H1 (cell line): ENCODE results near the gene LZTFL1. TPM values are rescaled to one million over a fixed set of nuclear protein-coding genes. Genes with fewer than 3 reads are reported as not detected.

Experiments used
- CTCF ChIA-PET: fragments of 300-600 bp; sonication (Branson Sonifier 250); formaldehyde crosslinking; loops from one replicate; lab custom pipeline; 2021; ENCODE audit not compliant: partially characterized antibody; lab: Charles Lee
- POLR2A ChIA-PET: fragments of 300-600 bp; sonication (Branson Sonifier 250); formaldehyde crosslinking; loops from one replicate; lab custom pipeline; 2021; ENCODE audit warnings: inconsistent platforms; ENCODE audit not compliant: partially characterized antibody; lab: Charles Lee
- DNase-seq, 2 experiments: peaks; one replicate each; pipeline versions ENCODE4 v3.0.0 to v3.0.0-alpha.2; 2010 to 2022; ENCODE audit warnings: low spot score in 2 of 2, low read depth in 1 of 2, mixed read lengths in 1 of 2
- FAIRE-seq: peaks from 2 replicates; lab custom pipeline; 2011; peaks lifted over from hg19 to GRCh38; lab: Jason Lieb, UNC
- H2AFZ ChIP-seq: 2 replicates; pipeline ENCODE4 v1.8.1; 2012; ENCODE audit warnings: low read length, inconsistent platforms
- H2AK5ac ChIP-seq: 2 replicates; pipeline ENCODE4 v1.6.1; 2013; ENCODE audit warnings: low read depth, low read length
- H2BK120ac ChIP-seq: replicated peaks from 2 replicates; pipeline ENCODE3; 2013; ENCODE audit warnings: low read depth, low read length, inconsistent platforms
- H2BK12ac ChIP-seq: 2 replicates; pipeline ENCODE4 v1.6.1; 2013; ENCODE audit warnings: low read depth, low read length
- H2BK15ac ChIP-seq: 2 replicates; pipeline ENCODE4 v1.6.1; 2013; ENCODE audit warnings: low read length
- H2BK20ac ChIP-seq: 2 replicates; pipeline ENCODE4 v1.6.1; 2013; ENCODE audit warnings: low read length
- H2BK5ac ChIP-seq: 2 replicates; pipeline ENCODE4 v1.6.1; 2013; ENCODE audit warnings: low read depth, low read length
- H3K14ac ChIP-seq: 2 replicates; pipeline ENCODE4 v1.6.1; 2013; ENCODE audit warnings: inconsistent platforms; ENCODE audit not compliant: insufficient read length
- H3K18ac ChIP-seq: 2 replicates; pipeline ENCODE4 v1.6.1; 2013; ENCODE audit warnings: low read length; ENCODE audit errors: extremely low read depth
- H3K23ac ChIP-seq: 2 replicates; pipeline ENCODE4 v1.6.1; 2013; ENCODE audit warnings: inconsistent platforms; ENCODE audit not compliant: insufficient read length
- H3K23me2 ChIP-seq: 2 replicates; pipeline ENCODE4 v1.6.1; 2013; ENCODE audit warnings: low read depth, low read length
- H3K27ac ChIP-seq: 2 replicates; pipeline ENCODE4 v1.6.1; 2011; ENCODE audit warnings: low read depth, low read length, inconsistent platforms
- H3K27me3 ChIP-seq, 4 experiments: replicated peaks in 1 of 4; 1 replicate in 1 of 4; 2 replicates in 3 of 4; pipeline versions ENCODE4 v1.6.1 to v1.8.1; 2011 to 2013; ENCODE audit warnings: low read length in 3 of 4, mild to moderate bottlenecking in 3 of 4, inconsistent platforms in 2 of 4, mixed read lengths in 2 of 4, moderate library complexity in 1 of 4; ENCODE audit not compliant: control insufficient read depth in 3 of 4, insufficient read depth in 3 of 4; ENCODE audit errors: extremely low read depth in 1 of 4
- H3K36me3 ChIP-seq, 4 experiments: 2 replicates each; pipeline versions ENCODE4 v1.6.1 to v1.8.1; 2011 to 2013; ENCODE audit warnings: mild to moderate bottlenecking in 4 of 4, low read length in 3 of 4, moderate library complexity in 2 of 4, control low read depth in 1 of 4, inconsistent platforms in 1 of 4; ENCODE audit not compliant: insufficient read depth in 4 of 4, control insufficient read depth in 2 of 4
- H3K4ac ChIP-seq: replicated peaks from 2 replicates; pipeline ENCODE3; 2013; ENCODE audit warnings: low read length, low read depth, mixed read lengths, inconsistent platforms; ENCODE audit not compliant: insufficient read length
- H3K4me1 ChIP-seq, 4 experiments: replicated peaks in 1 of 4; 1 replicate in 1 of 4; 2 replicates in 3 of 4; pipeline versions ENCODE4 v1.6.1 to v1.8.1; 2011 to 2013; ENCODE audit warnings: low read length in 3 of 4, inconsistent platforms in 2 of 4, mixed read lengths in 1 of 4; ENCODE audit not compliant: insufficient read depth in 4 of 4, control insufficient read depth in 3 of 4
- H3K4me2 ChIP-seq, 2 experiments: 2 replicates each; pipeline versions ENCODE4 v1.6.1 to v1.8.1; 2011 to 2013; ENCODE audit warnings: low read depth in 2 of 2, low read length in 2 of 2, control low read depth in 1 of 2, inconsistent platforms in 1 of 2, mild to moderate bottlenecking in 1 of 2; ENCODE audit not compliant: insufficient read depth in 1 of 2
- H3K4me3 ChIP-seq, 4 experiments: fragments of 200-600, 300-600 bp in 1 of 4; sonication (generic), shearing (Covaris generic), sonication (Bioruptor Twin) in 1 of 4; 2 replicates each; pipeline versions ENCODE4 v1.5.1 to v1.8.1; 2011 to 2016; ENCODE audit warnings: low read length in 4 of 4, low read depth in 3 of 4, control low read depth in 2 of 4, inconsistent platforms in 2 of 4, mild to moderate bottlenecking in 2 of 4, mixed read lengths in 1 of 4, moderate library complexity in 1 of 4; ENCODE audit not compliant: insufficient read depth in 2 of 4; ENCODE audit errors: extremely low read depth in 1 of 4
- H3K56ac ChIP-seq: replicated peaks from 2 replicates; pipeline ENCODE3; 2013; ENCODE audit warnings: low read depth, mild to moderate bottlenecking, mixed read lengths, low read length, inconsistent platforms; ENCODE audit not compliant: insufficient read length
- H3K79me1 ChIP-seq: 2 replicates; pipeline ENCODE4 v1.6.1; 2013; ENCODE audit warnings: low read depth, low read length, control low read depth
- H3K79me2 ChIP-seq, 2 experiments: 2 replicates each; pipeline versions ENCODE4 v1.6.1 to v1.8.1; 2012 to 2013; ENCODE audit warnings: low read length in 2 of 2, mild to moderate bottlenecking in 2 of 2, inconsistent platforms in 1 of 2; ENCODE audit not compliant: insufficient read depth in 2 of 2, control insufficient read depth in 1 of 2
- H3K9ac ChIP-seq, 4 experiments: replicated peaks in 1 of 4; 1 replicate in 1 of 4; 2 replicates in 3 of 4; pipeline versions ENCODE4 v1.6.1 to v1.8.1; 2011 to 2013; ENCODE audit warnings: low read depth in 3 of 4, low read length in 3 of 4, control low read depth in 2 of 4, mild to moderate bottlenecking in 2 of 4, moderate library complexity in 2 of 4, inconsistent platforms in 1 of 4; ENCODE audit errors: extremely low read depth in 1 of 4
- H3K9me3 ChIP-seq, 2 experiments: 2 replicates each; pipeline versions ENCODE4 v1.6.1 to v1.8.1; 2012 to 2013; ENCODE audit warnings: mild to moderate bottlenecking in 2 of 2, moderate library complexity in 2 of 2, control low read depth in 1 of 2, inconsistent platforms in 1 of 2, low read depth in 1 of 2, low read length in 1 of 2, mixed read lengths in 1 of 2; ENCODE audit not compliant: insufficient read depth in 2 of 2
- H4K20me1 ChIP-seq, 2 experiments: replicated peaks in 1 of 2; 2 replicates each; pipeline versions ENCODE3 to v1.8.1; 2011 to 2013; ENCODE audit warnings: inconsistent platforms in 2 of 2, low read length in 2 of 2, mild to moderate bottlenecking in 1 of 2; ENCODE audit not compliant: insufficient read depth in 2 of 2, control insufficient read depth in 1 of 2
- H4K5ac ChIP-seq: 2 replicates; pipeline ENCODE4 v1.6.1; 2013; ENCODE audit warnings: low read length, low read depth, mixed read lengths, inconsistent platforms; ENCODE audit not compliant: insufficient read length
- H4K8ac ChIP-seq: 2 replicates; pipeline ENCODE4 v1.8.0; 2013; ENCODE audit warnings: mild to moderate bottlenecking, moderate library complexity, low read length, inconsistent platforms; ENCODE audit not compliant: insufficient read depth; ENCODE audit errors: extremely low read depth
- H4K91ac ChIP-seq: replicated peaks from 2 replicates; pipeline ENCODE3; 2013; ENCODE audit warnings: low read length, mixed read lengths, inconsistent platforms; ENCODE audit not compliant: insufficient read length
- ASH2L ChIP-seq: fragments of 200-600, 300-600 bp; sonication (generic); IDR thresholded peaks from one replicate; pipeline ENCODE4 v1.7.1; 2017; ENCODE audit warnings: low read length
- ATF2 ChIP-seq: IDR thresholded peaks from 2 replicates; pipeline ENCODE4 v1.6.1; 2012; ENCODE audit warnings: low read length, inconsistent platforms
- BCL11A ChIP-seq, 2 experiments: IDR thresholded peaks; one replicate each; pipeline ENCODE4 v1.6.1; 2011; ENCODE audit warnings: low read depth in 2 of 2, low read length in 2 of 2, mild to moderate bottlenecking in 2 of 2
- CBX8 ChIP-seq: fragments of 300-800, 300-1000 bp; sonication (generic); IDR thresholded peaks from 2 replicates; pipeline ENCODE4 v1.7.1; 2016; ENCODE audit warnings: low read depth, low read length, borderline replicate concordance
- CTBP2 ChIP-seq: IDR thresholded peaks from 2 replicates; pipeline ENCODE4 v1.7.0; 2011; ENCODE audit warnings: borderline replicate concordance, mild to moderate bottlenecking, moderate library complexity, mixed read lengths, low read length; ENCODE audit not compliant: insufficient read depth, insufficient read length
- EP300 ChIP-seq, 2 experiments: IDR thresholded peaks; 1 replicate in 1 of 2; 2 replicates in 1 of 2; pipeline ENCODE4 v1.6.1; 2011 to 2012; ENCODE audit warnings: low read depth in 2 of 2, low read length in 2 of 2, mild to moderate bottlenecking in 2 of 2, borderline replicate concordance in 1 of 2, inconsistent platforms in 1 of 2, moderate library complexity in 1 of 2
- FOSL1 ChIP-seq: IDR thresholded peaks from 2 replicates; pipeline ENCODE4 v1.6.1; 2011; ENCODE audit warnings: mild to moderate bottlenecking, low read depth, low read length, moderate library complexity; ENCODE audit not compliant: insufficient read depth
- PHF8 ChIP-seq: fragments of 200-600 bp; sonication (generic); conservative IDR thresholded peaks from 2 replicates; pipeline ENCODE4 v1.7.1; 2012; ENCODE audit warnings: low read depth, mild to moderate bottlenecking, inconsistent platforms, low read length, moderate library complexity
- POLR2AphosphoS5 ChIP-seq: IDR thresholded peaks from 2 replicates; pipeline ENCODE4 v1.6.1; 2011; ENCODE audit warnings: low read depth, low read length
- SP4 ChIP-seq: IDR thresholded peaks from 2 replicates; pipeline ENCODE4 v1.6.1; 2012; ENCODE audit warnings: low read length, inconsistent platforms
- TCF12 ChIP-seq: IDR thresholded peaks from 2 replicates; pipeline ENCODE4 v1.6.1; 2011; ENCODE audit warnings: low read depth, mild to moderate bottlenecking, low read length
- WGBS, 2 experiments: shearing (Covaris generic) in 1 of 2; methylation state at CpG; one replicate each; pipeline versions ENCODE4 v1.1.6 to v1.1.7; 2013 to 2015; ENCODE audit warnings: low lambda C conversion rate in 2 of 2, mixed read lengths in 2 of 2, inconsistent platforms in 1 of 2, low coverage in 1 of 2, missing lambda C conversion rate in 1 of 2; ENCODE audit not compliant: insufficient replicate concordance in 2 of 2, insufficient coverage in 1 of 2, insufficient read length in 1 of 2; ENCODE audit errors: extremely low coverage in 1 of 2, missing lambda C conversion rate in 1 of 2; 5-methylcytosine and 5-hydroxymethylcytosine counted together
- polyA plus RNA-seq, 7 experiments: library from polyadenylated mRNA; depleted of rRNA in 3 of 7; stranded (reverse) in 5 of 7; unstranded in 2 of 7; fragments of >200 nt in 5 of 7; fragments of 200-250 nt in 2 of 7; gene quantifications; 1 replicate in 5 of 7; 2 replicates in 1 of 7; 4 replicates in 1 of 7; pipeline versions ENCODE4 v1.2.1 to v1.2.3, GENCODE V29; 2011 to 2013; ENCODE audit warnings: missing spikeins in 2 of 7, mixed read lengths in 2 of 7
- total RNA-seq: library from RNA; stranded (reverse); fragmentation: NEBNext Ultra II Directional; extraction: Animal tissue kit (Norgen Biotek cat#: 25700); gene quantifications from 2 replicates; pipeline ENCODE4 v1.2.1, GENCODE V29; 2021
- TF ChIP-seq, protein P1 (sequence below): IDR thresholded peaks from 2 replicates; pipeline ENCODE4 v1.6.1; 2011; ENCODE audit warnings: low read depth, mild to moderate bottlenecking, low read length; ENCODE audit not compliant: insufficient read depth

The LZTFL1 gene
- total and polyA plus RNA-seq, 2 of the 8 experiments (the other 6 are each of a cell fraction or from before 2014, with no cell fraction given): 8.7 to 11.5 TPM

DNA sequence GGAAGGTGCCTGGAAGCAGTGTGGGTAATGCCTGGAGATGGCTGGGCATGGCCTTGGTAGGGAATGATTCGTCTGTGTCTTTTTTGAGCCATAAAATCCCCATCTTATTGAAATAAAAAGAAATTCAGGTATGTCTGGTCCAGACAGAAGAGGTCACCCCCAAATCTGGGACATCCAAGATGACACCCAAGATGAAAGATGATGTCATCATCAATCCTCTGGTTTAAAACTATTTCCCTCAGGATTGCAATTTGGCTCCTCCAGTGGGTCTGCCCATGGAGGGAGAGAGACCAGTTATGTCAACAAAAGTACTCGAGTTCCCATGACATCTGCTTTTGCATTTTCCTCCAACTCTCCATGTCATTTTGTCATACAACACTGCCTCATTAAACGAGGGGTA is 27.7 kb upstream of the LZTFL1 start:
- Histone ChIP-seq H2BK12ac (no peak overlapping the region), H4K8ac (no peak overlapping the region), H3K27ac (no peak overlapping the region), H3K18ac (no peak overlapping the region), H2AFZ (no peak overlapping the region), H4K91ac (no peak overlapping the region), H2BK20ac (no peak overlapping the region), H4K20me1 (no peaks in the 10 kb centered on the region), H2AK5ac (no peak overlapping the region), H3K9me3 (no peaks in the 10 kb centered on the region), H4K5ac (no peak overlapping the region), H3K4ac (no peak overlapping the region), H3K14ac (no peak overlapping the region), H3K23ac (no peak overlapping the region), H3K79me1 (no peaks in the 10 kb centered on the region; the same call in 1 of the 2 replicates), H2BK15ac (no peak overlapping the region), H3K9ac (no peak overlapping the region), H3K23me2 (no peaks in the 10 kb centered on the region), H3K4me3 (no peak overlapping the region), H3K4me2 (no peak overlapping the region), H2BK5ac (no peak overlapping the region), H2BK120ac (no peak overlapping the region), H3K36me3 (no peaks in the 10 kb centered on the region), H3K27me3 (no peaks in the 10 kb centered on the region), H3K4me1 (peaks cover 0 to 4% (median 2%) of the 10 kb centered on the region in 4 experiments; a peak in 2 of 7 replicates), H3K56ac (no peak overlapping the region), H3K79me2 (no peaks in the 10 kb centered on the region)
- DNase-seq (no peak), FAIRE-seq (no peak)
- ChIA-PET POLR2A (no interaction called here), CTCF (no interaction called here)
- WGBS, 2 experiments: 82% methylated on average over 3 of the region's 3 CpGs; no CpG with 5 or more reads in 1 of the 2 experiments
- TF ChIP-seq POLR2AphosphoS5 (no peak), CBX8 (no peak), ASH2L (no peak), FOSL1 (no peak), CTBP2 (no peak), ATF2 (no peak), TCF12 (no peak), BCL11A (IDR thresholded peaks at IDR 0.05; ENCODE audit: low read depth in 2 of 2, low read length in 2 of 2) (no peak), SP4 (no peak), EP300 (IDR thresholded peaks at IDR 0.05; ENCODE audit: borderline replicate concordance in 1 of 2, low read depth in 2 of 2, low read length in 2 of 2) (no peak), PHF8 (no peak)
- TF ChIP-seq, protein P1, sequence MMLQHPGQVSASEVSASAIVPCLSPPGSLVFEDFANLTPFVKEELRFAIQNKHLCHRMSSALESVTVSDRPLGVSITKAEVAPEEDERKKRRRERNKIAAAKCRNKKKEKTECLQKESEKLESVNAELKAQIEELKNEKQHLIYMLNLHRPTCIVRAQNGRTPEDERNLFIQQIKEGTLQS: no peak
